ENCODE data around the gene AADAC. TPM values are rescaled to one million over a fixed set of nuclear protein-coding genes. Genes with fewer than 3 reads are reported as not detected.

Gene AADAC
- total and polyA plus RNA-seq, 4 donors = 4.4 to 33.3 (median 8.2) TPM

- Histone ChIP-seq H3K27me3 (ENCODE audit: control insufficient read depth in 3 of 3, insufficient read depth in 3 of 3, low read length in 2 of 3) (no peaks in the 10 kb centered on the region), H3K9me3 (ENCODE audit: control insufficient read depth in 4 of 4, insufficient read depth in 3 of 4, low read length in 3 of 4) (no peaks in the 10 kb centered on the region), H3K4me1 (ENCODE audit: control insufficient read depth in 5 of 5, insufficient read depth in 5 of 5, low read length in 5 of 5) (peaks cover 0 to 11% (median 0%) of the 10 kb centered on the region in 5 donors), H3K4me3 (no peak overlapping the region), H3K27ac (ENCODE audit: low read depth in 1 of 2, low read length in 1 of 2) (no peak overlapping the region), H3K9ac (ENCODE audit: insufficient read depth in 1 of 2, low read length in 2 of 2) (no peak overlapping the region), H3K36me3 (ENCODE audit: control insufficient read depth in 4 of 4, insufficient read depth in 4 of 4, low read length in 4 of 4) (no peaks in the 10 kb centered on the region)
- peak; percentile 73 for TF ChIP-seq CTCF (IDR thresholded peaks at IDR 0.05; ENCODE audit: control extremely low read depth, extremely low read depth)
- ATAC-seq (ENCODE audit: insufficient read depth, low FRiP score) (peak; percentile 86), DNase-seq (peak; percentile 51 to 94 (median 90))
- 54 to 61% methylated on average over 19 of the region's 19 CpGs for WGBS, 2 donors
Measured at GRCh38 chr3:151838574-151839312, 24.8 kb downstream of the AADAC start.

DNA sequence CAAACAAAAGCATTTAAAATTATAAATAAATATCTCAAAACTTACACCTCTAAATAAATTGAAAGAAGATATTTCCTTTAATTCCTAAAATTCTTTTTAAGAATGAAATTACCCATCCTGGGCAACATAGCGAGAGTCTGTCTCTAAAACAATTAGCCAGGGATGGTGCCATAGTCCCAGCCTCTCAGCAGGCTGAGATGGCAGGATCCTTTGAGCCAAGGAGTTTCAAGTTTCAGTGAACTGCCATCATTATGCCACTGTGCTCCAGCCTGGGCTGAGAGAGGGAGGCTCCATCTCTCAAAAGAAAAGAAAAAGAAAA is 25.4 kb downstream of the AADAC start:
- H3K4me3 ChIP-seq = no peak overlapping the region
- peaks cover 0 to 11% (median 0%) of the 10 kb centered on the region in 5 donors for H3K4me1 ChIP-seq (ENCODE audit: control insufficient read depth in 5 of 5, insufficient read depth in 5 of 5, low read length in 5 of 5)
- no peaks in the 10 kb centered on the region for H3K27me3 ChIP-seq (ENCODE audit: control insufficient read depth in 3 of 3, insufficient read depth in 3 of 3, low read length in 2 of 3)
- TF ChIP-seq CTCF (IDR thresholded peaks at IDR 0.05; ENCODE audit: control extremely low read depth, extremely low read depth) = no peak
- 86 to 90% methylated on average over 1 of the region's 1 CpG for WGBS, 2 donors
- H3K9me3 ChIP-seq (ENCODE audit: control insufficient read depth in 4 of 4, insufficient read depth in 3 of 4, low read length in 3 of 4) = no peaks in the 10 kb centered on the region
- DNase-seq = no peak
- no peak for ATAC-seq (ENCODE audit: insufficient read depth, low FRiP score)
- no peak overlapping the region for H3K27ac ChIP-seq (ENCODE audit: low read depth in 1 of 2, low read length in 1 of 2)
- H3K36me3 ChIP-seq (ENCODE audit: control insufficient read depth in 4 of 4, insufficient read depth in 4 of 4, low read length in 4 of 4) = no peaks in the 10 kb centered on the region
- H3K9ac ChIP-seq (ENCODE audit: insufficient read depth in 1 of 2, low read length in 2 of 2) = no peak overlapping the region

- Histone ChIP-seq H3K27ac (ENCODE audit: low read depth in 1 of 2, low read length in 1 of 2) (no peak overlapping the region), H3K4me1 (ENCODE audit: control insufficient read depth in 5 of 5, insufficient read depth in 5 of 5, low read length in 5 of 5) (peaks cover 0 to 5% (median 0%) of the 10 kb centered on the region in 5 donors), H3K36me3 (ENCODE audit: control insufficient read depth in 4 of 4, insufficient read depth in 4 of 4, low read length in 4 of 4) (no peaks in the 10 kb centered on the region), H3K4me3 (no peak overlapping the region), H3K9ac (ENCODE audit: insufficient read depth in 1 of 2, low read length in 2 of 2) (no peak overlapping the region), H3K27me3 (ENCODE audit: control insufficient read depth in 3 of 3, insufficient read depth in 3 of 3, low read length in 2 of 3) (no peaks in the 10 kb centered on the region), H3K9me3 (ENCODE audit: control insufficient read depth in 4 of 4, insufficient read depth in 3 of 4, low read length in 3 of 4) (no peaks in the 10 kb centered on the region)
- TF ChIP-seq CTCF (IDR thresholded peaks at IDR 0.05; ENCODE audit: control extremely low read depth, extremely low read depth) = no peak
- ATAC-seq (ENCODE audit: insufficient read depth, low FRiP score) (no peak), DNase-seq (no peak)
- WGBS, 2 donors = 87% methylated on average over 6 of the region's 6 CpGs
Measured at GRCh38 chr3:151841801-151842200, 27.9 kb downstream of the AADAC start.

DNA sequence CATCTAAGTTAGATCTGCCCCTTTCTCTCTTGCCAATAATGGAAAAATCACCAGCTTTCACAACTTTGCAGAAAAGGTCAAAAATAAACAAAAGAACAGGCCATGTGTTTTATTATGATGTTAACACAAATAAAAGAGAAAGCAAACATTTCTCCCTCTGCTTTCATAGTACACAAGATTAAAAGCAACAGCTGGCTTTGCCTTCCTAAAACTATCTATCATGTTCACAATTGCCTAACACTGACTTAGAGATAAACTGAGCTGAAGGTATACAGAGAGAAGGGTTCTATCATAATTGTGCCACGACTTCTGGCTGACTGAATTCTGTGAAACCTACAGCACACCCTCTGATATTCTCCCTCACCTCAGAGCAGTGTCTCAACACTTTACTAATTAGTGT is 29.4 kb downstream of the AADAC start:
- no peak for TF ChIP-seq CTCF (IDR thresholded peaks at IDR 0.05; ENCODE audit: control extremely low read depth, extremely low read depth)
- Histone ChIP-seq H3K27me3 (ENCODE audit: control insufficient read depth in 3 of 3, insufficient read depth in 3 of 3, low read length in 2 of 3) (no peaks in the 10 kb centered on the region), H3K27ac (ENCODE audit: low read depth in 1 of 2, low read length in 1 of 2) (no peak overlapping the region), H3K4me3 (no peak overlapping the region), H3K36me3 (ENCODE audit: control insufficient read depth in 4 of 4, insufficient read depth in 4 of 4, low read length in 4 of 4) (no peaks in the 10 kb centered on the region), H3K9ac (ENCODE audit: insufficient read depth in 1 of 2, low read length in 2 of 2) (no peak overlapping the region), H3K4me1 (ENCODE audit: control insufficient read depth in 5 of 5, insufficient read depth in 5 of 5, low read length in 5 of 5) (no peaks in the 10 kb centered on the region), H3K9me3 (ENCODE audit: control insufficient read depth in 4 of 4, insufficient read depth in 3 of 4, low read length in 3 of 4) (no peaks in the 10 kb centered on the region)
- ATAC-seq (ENCODE audit: insufficient read depth, low FRiP score) = no peak
- peak in 2 of 3 donors; percentile 32 to 60 for DNase-seq
- WGBS, 2 donors = 13 to 31% methylated on average over 1 of the region's 1 CpG

Data from lung (tissue), 12 donors.